Right ventricle myocardium inferior (tissue), 1 donor: ENCODE measurements around the gene SLC16A9. TPM values are rescaled to one million over a fixed set of nuclear protein-coding genes. Genes with fewer than 3 reads are reported as not detected.

Source experiments
- ATAC-seq: fragments of 200-7000 bp; cut with Tn5 transposase; one replicate; pipeline ENCODE4 v1.9.1; 2020; ENCODE audit warnings: mild to moderate bottlenecking, moderate library complexity
- DNase-seq: peaks from one replicate; pipeline ENCODE4 v3.0.0; 2021; ENCODE audit errors: missing footprints
- intact Hi-C: fragments of 100-400 bp; cut with DNase I; formaldehyde crosslinking; loops from one replicate; pipeline ENCODE4 v1.11.0; 2022
- total RNA-seq: library from RNA; stranded (reverse); fragmentation: NEBNext Ultra II Directional; extraction: Animal tissue kit (Norgen Biotek cat#: 25700); gene quantifications from one replicate; pipeline ENCODE4 v1.2.1, GENCODE V29; 2021
- donor health status: DM: no; HTN: yes; CAD: no; lungs with severe emphysema.

Gene SLC16A9
- total RNA-seq, 1 donor from 2014 or later: 0.89 TPM

- no peak for ATAC-seq
- intact Hi-C loops: no loop called here
Measured at GRCh38 chr10:59724098-59724938, 14.7 kb upstream of the SLC16A9 start.

GRCh38 chr10:59720377-59720776 lies 10.7 kb upstream of the SLC16A9 start:
- intact Hi-C loops: no loop called here
- ATAC-seq (no peak), DNase-seq (no peak)

More at GRCh38 chr10:59724098-59724938, 14.7 kb upstream of the SLC16A9 start:
- DNase-seq: no peak

GRCh38 chr10:59719374-59719773 lies 9.7 kb upstream of the SLC16A9 start:
- no peak for ATAC-seq
- intact Hi-C loops: no loop called here
- no peak for DNase-seq

- intact Hi-C loops: no loop called here
- DNase-seq (no peak), ATAC-seq (no peak)
Measured at GRCh38 chr10:59718257-59718656, 8.6 kb upstream of the SLC16A9 start.

GRCh38 chr10:59713196-59713821 lies 3.7 kb upstream of the SLC16A9 start:
- DNase-seq (no peak), ATAC-seq (no peak)
- intact Hi-C loops: no loop called here

GRCh38 chr10:59711871-59712494 lies 2.3 kb upstream of the SLC16A9 start:
- DNase-seq (no peak), ATAC-seq (no peak)

GRCh38 chr10:59708816-59709394 lies 745 bp downstream of the SLC16A9 start:
- DNase-seq: peak; percentile 68
- intact Hi-C loops: no loop called here
- ATAC-seq: peak; percentile 53

More at GRCh38 chr10:59711871-59712494, 2.3 kb upstream of the SLC16A9 start:
- intact Hi-C loops: no loop called here

GRCh38 chr10:59706851-59707797 lies 2.5 kb downstream of the SLC16A9 start:
- DNase-seq: no peak
- intact Hi-C loops: no loop called here

GRCh38 chr10:59705931-59706330 lies 3.7 kb downstream of the SLC16A9 start:
- ATAC-seq (no peak), DNase-seq (no peak)
- intact Hi-C loops: no loop called here

More at GRCh38 chr10:59706851-59707797, 2.5 kb downstream of the SLC16A9 start:
- no peak for ATAC-seq

- intact Hi-C loops: no loop called here
- ATAC-seq (no peak), DNase-seq (no peak)
Measured at GRCh38 chr10:59704630-59705029, 5.0 kb downstream of the SLC16A9 start.

- intact Hi-C loops: no loop called here
- ATAC-seq: no peak
- DNase-seq: no peak
Measured at GRCh38 chr10:59702347-59702746, 7.3 kb downstream of the SLC16A9 start.

GRCh38 chr10:59700709-59701108 lies 8.9 kb downstream of the SLC16A9 start:
- no peak for ATAC-seq
- DNase-seq: no peak
- intact Hi-C loops: no loop called here

GRCh38 chr10:59698326-59698725 lies 11.3 kb downstream of the SLC16A9 start:
- no peak for ATAC-seq
- intact Hi-C loops: no loop called here
- DNase-seq: no peak

- no peak for DNase-seq
- intact Hi-C loops: no loop called here
- no peak for ATAC-seq
Measured at GRCh38 chr10:59695637-59696036, 14.0 kb downstream of the SLC16A9 start.

GRCh38 chr10:59694936-59695335 lies 14.7 kb downstream of the SLC16A9 start:
- intact Hi-C loops: no loop called here
- DNase-seq: no peak
- ATAC-seq: no peak

- DNase-seq (no peak), ATAC-seq (no peak)
- intact Hi-C loops: no loop called here
Measured at GRCh38 chr10:59692113-59692512, 17.5 kb downstream of the SLC16A9 start.

GRCh38 chr10:59688921-59689351 lies 20.7 kb downstream of the SLC16A9 start:
- intact Hi-C loops: no loop called here
- no peak for ATAC-seq
- DNase-seq: no peak

GRCh38 chr10:59687657-59688056 lies 22.0 kb downstream of the SLC16A9 start:
- intact Hi-C loops: no loop called here
- no peak for ATAC-seq
- no peak for DNase-seq
